Dedifferentiated amniotic fluid mesenchymal stem cell (primary cell): ENCODE data around the gene TOE1.
"Not testable (repeated sequence)": the region's sequence is repeated elsewhere in the genome, so short reads cannot be mapped to it uniquely, and the experiment has no call there.

Experiments
- DNase-seq: peaks from one replicate; pipeline ENCODE4 v3.0.0-alpha.2; 2016; ENCODE audit errors: extremely low spot score

Gene TOE1

DNA sequence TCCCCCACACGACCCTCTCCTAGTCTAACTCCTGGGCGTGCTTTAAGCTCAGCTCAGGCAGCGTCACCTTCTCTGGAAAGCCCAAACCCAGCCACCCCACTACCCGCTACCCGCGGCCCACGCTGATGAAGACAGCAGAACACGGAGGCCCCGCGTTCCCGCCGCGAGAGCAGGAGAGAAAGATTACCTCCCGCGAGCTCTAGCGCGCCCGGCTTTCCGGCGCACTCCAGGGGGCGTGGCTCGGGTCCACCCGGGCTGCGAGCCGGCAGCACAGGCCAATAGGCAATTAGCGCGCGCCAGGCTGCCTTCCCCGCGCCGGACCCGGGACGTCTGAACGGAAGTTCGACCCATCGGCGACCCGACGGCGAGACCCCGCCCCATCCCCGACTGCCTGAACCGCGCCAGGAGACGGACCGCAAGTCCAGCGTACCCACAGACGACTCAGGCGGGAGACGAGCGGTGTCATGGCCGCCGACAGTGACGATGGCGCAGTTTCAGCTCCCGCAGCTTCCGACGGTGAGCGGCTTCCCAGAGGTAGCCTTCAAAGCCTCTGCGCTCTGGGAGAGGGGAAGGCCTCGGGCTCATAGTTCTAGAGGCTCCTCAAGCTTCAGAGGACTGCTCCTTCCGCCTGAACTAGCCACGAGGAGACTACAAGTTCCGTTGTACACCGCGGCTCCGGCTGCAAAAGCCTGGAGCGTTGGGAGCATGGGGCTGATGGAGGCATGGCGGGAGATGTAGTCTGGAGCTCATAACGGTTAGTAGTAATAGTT, at the start of gene TOE1, which contains the start of gene MUTYH:
TSS of gene TOE1 (plus strand) at position 382 of the 770 bp plus-strand sequence. CDS start at position 465, 83 bp downstream.
TSS of gene MUTYH (minus strand) at position 652 of the 770 bp plus-strand sequence. CDS start 5,935 bp downstream, outside the sequence.
- DNase-seq = peak; percentile 81

GRCh38 chr1:45291002-45291401, 49.0 kb upstream of the TOE1 start:
- DNase-seq = not testable (repeated sequence)

- no peak for DNase-seq
Measured at GRCh38 chr1:45291716-45292115, 48.3 kb upstream of the TOE1 start.

DNA sequence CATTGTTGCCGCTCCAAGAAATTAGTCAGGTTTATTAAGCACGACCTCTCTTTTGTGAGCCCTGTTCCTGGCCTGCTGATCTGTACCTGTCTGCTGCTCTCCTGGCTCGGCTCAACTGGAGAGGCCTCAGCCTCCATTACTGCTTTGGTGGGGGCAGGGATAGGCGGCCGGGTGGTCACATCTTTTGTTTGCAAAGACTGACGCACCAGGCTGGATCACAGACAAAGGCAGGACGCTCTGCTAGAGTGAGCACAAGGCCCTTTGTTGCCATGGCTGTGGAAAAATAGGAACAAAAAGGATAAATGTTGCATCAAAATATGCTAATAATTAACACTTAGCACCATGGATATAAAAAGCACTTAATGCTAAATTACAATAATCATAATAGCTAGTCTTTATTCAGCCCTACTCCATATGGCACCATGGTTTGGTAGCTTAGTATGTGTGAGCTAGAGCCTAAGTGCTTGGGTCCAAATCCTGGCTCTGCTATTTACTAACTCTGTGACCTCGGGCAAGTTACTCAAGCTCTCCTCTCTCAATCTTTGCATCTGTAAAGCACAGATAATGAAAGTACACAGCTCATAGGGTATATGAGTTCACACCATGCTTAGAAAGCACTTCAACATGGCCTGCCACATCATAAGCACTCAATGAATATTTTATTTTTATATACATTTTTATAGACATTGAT, 42.2 kb upstream of the TOE1 start:
- DNase-seq = no peak

DNA sequence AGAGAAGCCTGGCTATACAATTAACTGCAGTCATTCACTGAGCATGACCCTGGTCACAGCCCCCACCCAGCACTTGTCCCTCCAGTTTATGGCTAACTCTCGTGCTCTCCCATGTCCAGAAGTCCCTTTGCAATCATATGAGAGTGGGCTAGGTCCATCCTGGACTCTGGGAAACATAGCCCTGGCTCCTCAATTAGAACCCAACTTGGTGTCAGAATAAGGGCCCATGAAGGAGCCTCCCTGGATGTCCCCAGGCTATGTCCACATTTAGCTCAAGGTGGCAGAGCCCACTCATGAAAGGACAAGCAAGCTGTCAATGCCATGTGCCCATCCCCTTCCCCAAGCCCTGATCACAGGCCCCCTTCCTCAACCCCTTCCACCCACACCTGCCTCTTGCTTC, 40.7 kb upstream of the TOE1 start:
- no peak for DNase-seq

DNA sequence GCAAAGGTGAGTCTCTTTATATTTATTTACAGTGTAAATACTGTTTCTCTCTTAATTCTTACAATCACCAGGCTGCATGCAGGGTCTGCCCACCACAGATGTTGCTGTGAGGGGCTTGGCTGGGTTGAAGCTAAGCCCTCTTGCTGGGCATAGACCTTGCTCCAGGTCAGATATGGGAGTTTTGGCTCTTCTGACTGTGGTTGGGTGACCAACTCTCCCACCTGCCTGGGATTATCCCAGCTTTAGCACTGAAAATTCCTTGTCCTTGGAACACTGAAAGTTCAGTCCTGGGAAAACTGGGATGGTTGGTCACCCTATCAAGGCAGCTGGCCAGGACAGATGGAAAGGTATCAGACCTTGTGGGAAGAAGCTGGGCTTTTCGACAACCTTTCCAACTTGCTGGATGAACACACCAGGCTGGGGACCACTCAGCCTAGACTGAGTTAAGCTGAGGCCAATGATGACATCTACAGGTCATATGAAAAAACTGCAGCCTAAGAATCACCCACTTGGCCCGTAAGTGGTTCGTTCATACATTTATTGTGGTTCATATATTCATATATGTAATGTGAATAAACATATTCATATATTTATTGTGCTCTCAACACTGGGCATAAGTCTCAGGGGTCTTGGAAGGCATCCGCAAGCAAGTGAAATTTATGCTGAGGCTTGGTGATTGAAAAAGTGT, 39.8 kb upstream of the TOE1 start:
- DNase-seq = peak; percentile 57

DNA sequence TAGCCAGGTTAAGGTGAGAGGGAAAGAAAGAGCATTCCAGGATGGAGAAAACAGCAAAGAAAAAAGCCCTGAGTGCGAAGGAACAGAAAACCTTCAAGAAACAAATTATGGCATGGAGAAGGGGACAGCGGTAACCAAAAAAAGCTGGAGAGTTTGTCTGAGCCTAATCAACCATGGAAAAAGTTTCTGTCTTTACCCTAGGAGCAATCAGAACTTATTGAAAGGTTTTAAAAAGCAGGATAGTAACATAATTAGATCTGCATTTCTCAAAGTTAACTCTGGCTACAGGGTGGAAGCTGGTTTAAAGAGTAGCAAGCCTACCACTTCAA, 39.3 kb upstream of the TOE1 start:
- no peak for DNase-seq

DNA sequence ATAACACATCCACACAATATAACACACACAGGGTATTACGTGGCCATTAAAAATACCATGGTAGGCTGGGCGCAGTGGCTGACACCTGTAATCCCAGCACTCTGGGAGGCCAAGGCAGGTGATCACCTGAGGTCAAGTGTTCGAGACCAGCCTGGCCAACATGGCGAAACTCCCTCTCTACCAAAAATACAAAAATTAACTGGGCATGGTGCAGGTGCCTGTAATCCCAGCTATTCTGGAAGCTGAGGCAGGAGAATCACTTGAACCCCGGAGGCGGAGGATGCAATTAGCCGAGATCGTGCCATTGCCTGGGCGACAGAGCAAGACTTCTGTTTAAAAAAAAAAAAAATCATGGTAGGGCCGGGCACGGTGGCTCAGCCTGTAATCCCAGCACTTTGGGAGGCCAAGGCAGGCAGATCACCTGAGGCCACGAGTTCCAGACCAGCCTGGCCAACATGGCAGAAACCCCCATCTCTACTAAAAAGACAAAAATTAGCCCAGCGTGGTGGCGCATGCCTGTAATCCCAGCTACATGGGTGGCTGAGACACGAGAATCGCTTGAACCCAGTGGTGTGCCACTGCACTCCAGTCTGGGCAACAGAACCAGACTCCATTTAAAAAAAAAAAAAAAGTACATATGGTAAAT, 37.3 kb upstream of the TOE1 start:
- no peak for DNase-seq

- peak; percentile 98 for DNase-seq
Measured at GRCh38 chr1:45303520-45304310, 36.3 kb upstream of the TOE1 start.

DNA sequence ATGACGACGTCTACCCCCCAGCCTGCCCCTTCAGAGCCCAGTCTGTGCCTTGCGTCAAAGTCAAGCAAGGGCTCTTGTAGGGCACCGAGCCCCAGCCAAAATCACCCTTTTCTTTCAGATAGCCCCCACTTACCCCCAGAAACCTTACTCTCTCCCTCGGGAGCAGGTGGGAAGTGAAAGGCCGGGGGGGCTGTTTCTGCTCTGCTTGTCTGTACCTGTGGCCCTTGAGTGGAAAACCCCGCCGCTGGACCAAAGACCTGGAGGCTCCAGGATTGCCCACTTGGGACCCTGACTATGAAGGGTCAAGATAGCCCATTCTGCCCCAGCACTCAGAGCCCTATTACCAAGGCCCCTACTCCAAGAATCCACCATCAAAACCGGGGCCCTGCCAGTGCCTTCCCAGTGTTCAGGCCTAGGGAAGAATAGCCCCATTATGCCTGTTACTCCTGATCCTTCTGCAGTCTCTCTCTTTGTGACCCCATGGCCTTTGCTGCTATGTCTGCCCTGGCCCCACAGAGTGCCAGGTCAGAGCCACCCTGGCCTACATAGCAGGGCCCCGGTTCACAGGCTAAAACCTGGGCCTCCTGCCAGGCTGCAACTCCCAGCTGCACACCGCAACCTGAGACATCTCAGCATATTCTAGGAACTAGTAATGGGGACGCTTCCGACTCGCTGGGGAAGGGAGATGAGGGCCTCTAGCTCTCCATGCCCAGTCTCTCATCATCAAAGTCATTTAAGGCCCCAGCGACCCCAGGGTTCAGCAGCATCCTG, 35.5 kb upstream of the TOE1 start:
- no peak for DNase-seq

- DNase-seq = no peak
Measured at GRCh38 chr1:45305231-45305630, 34.7 kb upstream of the TOE1 start.

DNA sequence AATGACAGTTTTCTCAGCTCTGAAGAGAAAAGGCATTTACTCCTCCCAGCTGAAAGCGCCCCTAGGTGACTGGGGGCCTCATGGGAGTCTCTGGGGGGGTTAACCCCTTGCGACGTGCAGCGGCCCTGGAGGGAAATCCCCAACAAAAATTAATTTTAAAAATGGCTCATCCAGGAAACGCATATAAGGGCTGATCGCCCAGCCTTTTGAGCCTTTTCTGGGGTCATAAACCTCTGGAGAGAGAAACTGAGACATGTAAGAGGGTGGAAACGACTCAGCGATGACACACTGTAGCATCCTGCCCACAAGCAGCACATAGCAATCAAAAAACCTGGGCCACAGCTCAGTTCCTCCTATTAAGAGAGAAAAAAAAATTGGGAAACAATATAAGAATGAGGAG, 33.7 kb upstream of the TOE1 start:
- no peak for DNase-seq

DNA sequence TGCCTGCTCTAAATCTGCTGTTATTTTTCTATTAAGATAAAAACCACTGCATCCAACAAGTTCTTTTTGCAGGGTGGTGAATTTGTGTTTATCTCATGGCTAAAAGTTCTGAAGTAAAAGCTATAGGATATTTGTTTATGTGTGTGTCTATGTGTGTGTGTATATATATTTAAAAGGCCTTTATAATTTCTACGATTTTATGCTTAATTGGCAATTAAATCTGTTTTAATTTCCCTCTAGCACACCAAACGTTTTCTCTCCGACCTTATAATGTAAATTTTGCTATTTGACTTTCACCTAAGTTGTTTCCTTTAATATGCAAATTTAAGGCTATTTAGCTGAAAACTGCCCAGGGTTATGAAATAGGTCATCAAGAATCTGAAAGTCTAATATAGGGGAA, 33.1 kb upstream of the TOE1 start:
- no peak for DNase-seq

DNA sequence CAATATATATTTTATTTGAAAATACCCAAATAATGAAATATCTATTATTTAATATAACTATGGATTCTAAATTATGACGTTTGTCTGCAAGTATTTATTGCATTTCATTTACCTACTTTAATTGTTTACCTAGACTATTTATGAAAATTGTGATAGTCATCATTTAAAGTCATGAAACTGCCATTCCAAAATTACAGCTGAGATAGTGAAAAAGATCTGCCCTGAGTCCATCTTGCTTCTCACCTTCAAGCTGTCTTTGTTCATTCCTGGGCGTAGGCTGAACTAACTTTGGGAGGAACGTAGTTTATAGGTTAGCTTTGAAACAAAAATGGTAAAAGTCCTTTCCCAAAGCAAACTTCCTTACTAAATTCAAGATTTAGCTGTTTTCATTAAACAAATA, 25.7 kb upstream of the TOE1 start:
- DNase-seq = no peak

DNA sequence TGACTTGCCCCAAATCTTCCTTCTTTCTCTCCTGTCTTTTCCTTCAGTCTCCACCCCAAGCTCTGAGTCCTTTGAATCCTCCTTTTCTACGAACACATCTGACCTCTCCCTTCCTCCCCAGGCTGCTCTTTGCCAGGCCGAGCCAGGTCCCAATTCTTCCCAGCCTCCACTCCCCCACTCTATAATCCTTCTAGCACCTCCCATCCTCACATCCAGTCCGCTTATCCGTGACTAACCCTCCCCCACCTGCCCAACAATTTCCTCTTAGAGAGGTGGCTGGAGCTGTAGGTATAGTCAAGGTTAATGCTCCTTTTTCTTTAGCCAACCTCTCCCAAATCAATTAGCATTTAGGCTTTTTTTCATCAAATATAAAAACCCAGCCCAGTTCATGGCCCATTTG, 22.8 kb upstream of the TOE1 start:
- no peak for DNase-seq

- no peak for DNase-seq
Measured at GRCh38 chr1:45319761-45320160, 20.2 kb upstream of the TOE1 start.

DNA sequence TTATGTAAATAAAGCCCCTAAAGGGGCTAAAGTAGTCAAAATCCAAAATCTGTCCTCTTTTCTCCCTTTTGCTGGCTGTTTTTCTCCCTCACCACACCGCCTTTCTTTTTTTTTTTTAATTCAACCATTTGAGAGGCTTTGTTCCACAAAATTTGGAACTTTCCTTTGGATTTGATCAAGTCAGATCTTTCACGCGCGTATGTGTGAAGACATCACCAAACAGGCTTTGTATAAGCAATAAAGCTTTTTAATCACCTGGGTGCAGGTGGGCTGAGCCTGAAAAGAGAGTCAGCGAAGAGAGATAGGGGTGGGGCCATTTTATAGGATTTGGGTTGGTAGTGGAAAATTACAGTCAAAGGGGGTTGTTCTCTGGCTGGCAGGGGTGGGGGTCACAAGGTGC, 18.5 kb upstream of the TOE1 start:
- no peak for DNase-seq

DNA sequence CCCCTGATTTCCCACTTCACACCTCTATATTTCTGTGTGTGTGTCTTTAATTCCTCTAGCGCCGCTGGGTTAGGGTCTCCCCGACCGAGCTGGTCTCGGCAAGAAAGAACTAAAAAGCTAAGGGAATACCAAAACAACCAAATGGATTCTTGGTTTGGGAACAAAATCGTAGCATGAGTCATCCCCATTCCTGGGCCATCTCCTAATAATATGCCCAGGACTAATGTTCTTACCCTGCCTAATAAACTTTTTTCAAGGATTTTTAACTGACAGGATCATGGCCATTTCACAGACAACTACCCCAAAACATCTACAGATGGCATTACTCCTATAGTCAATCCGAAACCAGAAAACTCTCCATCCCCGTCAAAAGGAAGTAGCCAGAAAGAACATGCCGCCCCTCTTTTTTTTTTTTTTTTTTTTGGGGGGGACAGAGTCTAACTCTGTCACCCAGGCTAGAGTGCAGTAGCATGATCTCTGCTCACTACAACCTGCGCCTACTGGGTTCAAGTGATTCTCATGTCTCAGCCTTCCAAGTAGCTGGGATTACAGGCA, 17.4 kb upstream of the TOE1 start:
- no peak for DNase-seq

- DNase-seq = no peak
Measured at GRCh38 chr1:45325851-45326506, 14.0 kb upstream of the TOE1 start.
